Measurements from ENCODE around the gene HK3.

GRCh38 chr5:176901260-176902101 lies 2.3 kb upstream of the HK3 start:
- TF ChIP-seq, protein P1, sequence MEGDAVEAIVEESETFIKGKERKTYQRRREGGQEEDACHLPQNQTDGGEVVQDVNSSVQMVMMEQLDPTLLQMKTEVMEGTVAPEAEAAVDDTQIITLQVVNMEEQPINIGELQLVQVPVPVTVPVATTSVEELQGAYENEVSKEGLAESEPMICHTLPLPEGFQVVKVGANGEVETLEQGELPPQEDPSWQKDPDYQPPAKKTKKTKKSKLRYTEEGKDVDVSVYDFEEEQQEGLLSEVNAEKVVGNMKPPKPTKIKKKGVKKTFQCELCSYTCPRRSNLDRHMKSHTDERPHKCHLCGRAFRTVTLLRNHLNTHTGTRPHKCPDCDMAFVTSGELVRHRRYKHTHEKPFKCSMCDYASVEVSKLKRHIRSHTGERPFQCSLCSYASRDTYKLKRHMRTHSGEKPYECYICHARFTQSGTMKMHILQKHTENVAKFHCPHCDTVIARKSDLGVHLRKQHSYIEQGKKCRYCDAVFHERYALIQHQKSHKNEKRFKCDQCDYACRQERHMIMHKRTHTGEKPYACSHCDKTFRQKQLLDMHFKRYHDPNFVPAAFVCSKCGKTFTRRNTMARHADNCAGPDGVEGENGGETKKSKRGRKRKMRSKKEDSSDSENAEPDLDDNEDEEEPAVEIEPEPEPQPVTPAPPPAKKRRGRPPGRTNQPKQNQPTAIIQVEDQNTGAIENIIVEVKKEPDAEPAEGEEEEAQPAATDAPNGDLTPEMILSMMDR (conservative IDR thresholded peaks at IDR 0.05; ENCODE audit: low read depth, low read length) = no peak
- TF ChIP-seq EZH2 (IDR thresholded peaks at IDR 0.05; ENCODE audit: low read length, unreplicated experiment) (no peak), EZH2phosphoT487 (IDR thresholded peaks at IDR 0.05; ENCODE audit: borderline replicate concordance, low read length) (no peak)
